Measurements from ENCODE around the gene SYNRG.

GRCh38 chr17:37592291-37592690, 16.9 kb downstream of the SYNRG start:
- no peak for TF ChIP-seq EP300 (IDR thresholded peaks at IDR 0.05)
- TF ChIP-seq CTCF (IDR thresholded peaks at IDR 0.05): no peak
